ENCODE data around the gene CHRM5. TPM values are rescaled to one million over a fixed set of nuclear protein-coding genes. Genes with fewer than 3 reads are reported as not detected.

CHRM5 gene
- total RNA-seq, 1 experiment from 2014 or later, result not detected

- Histone ChIP-seq H3K36me3 (ENCODE audit: control insufficient read depth, insufficient read depth, low read length) (no peaks in the 10 kb centered on the region), H3K4me3 (ENCODE audit: low read depth in 2 of 2, low read length in 2 of 2) (no peak overlapping the region), H3K27ac (ENCODE audit: low read length) (no peak overlapping the region), H3K9me3 (ENCODE audit: control insufficient read depth, insufficient read depth, low read depth, low read length) (no peaks in the 10 kb centered on the region), H3K27me3 (ENCODE audit: control insufficient read depth, insufficient read depth, low read length) (no peaks in the 10 kb centered on the region), H3K4me1 (ENCODE audit: control insufficient read depth, insufficient read depth, low read length) (no peaks in the 10 kb centered on the region)
- in situ Hi-C loops (cut with HindIII; ENCODE audit: low pct_unique_long_range_greater_than_20kb, low sequenced_read_pairs), result no loop called here
- ChIA-PET CTCF (no interaction called here), POLR2A (no interaction called here)
- no TSS peak for BruUV-seq (replicated peaks)
- intact Hi-C loops (cut with micrococcal nuclease; ENCODE audit: unreplicated experiment), result no loop called here
- TF ChIP-seq REST (IDR thresholded peaks at IDR 0.05; ENCODE audit: insufficient read depth in 1 of 2, low read depth in 2 of 2, low read length in 1 of 2), result no peak
- no peak for TF ChIP-seq POLR2AphosphoS5 (IDR thresholded peaks at IDR 0.05; ENCODE audit: low read depth, low read length)
- no peak for TF ChIP-seq TCF7L2 (IDR thresholded peaks at IDR 0.05; ENCODE audit: low read depth, low read length)
- no peak for TF ChIP-seq CTCF (IDR thresholded peaks at IDR 0.05)
- no peak for TF ChIP-seq SIN3A (IDR thresholded peaks at IDR 0.05; ENCODE audit: borderline replicate concordance, insufficient read depth, low read depth, low read length)
- no peak for ATAC-seq
- no peak for DNase-seq (ENCODE audit: low read depth, low spot score)
Measured at GRCh38 chr15:33985751-33986150, 17.5 kb downstream of the CHRM5 start.

GRCh38 chr15:33987444-33987843, 19.1 kb downstream of the CHRM5 start:
- TF ChIP-seq POLR2AphosphoS5 (IDR thresholded peaks at IDR 0.05; ENCODE audit: low read depth, low read length) (no peak), CTCF (IDR thresholded peaks at IDR 0.05) (no peak), SIN3A (IDR thresholded peaks at IDR 0.05; ENCODE audit: borderline replicate concordance, insufficient read depth, low read depth, low read length) (no peak), TCF7L2 (IDR thresholded peaks at IDR 0.05; ENCODE audit: low read depth, low read length) (no peak), REST (IDR thresholded peaks at IDR 0.05; ENCODE audit: insufficient read depth in 1 of 2, low read depth in 2 of 2, low read length in 1 of 2) (no peak)
- POLR2A ChIA-PET, result no interaction called here
- BruUV-seq (replicated peaks), result no TSS peak
- intact Hi-C loops (cut with micrococcal nuclease; ENCODE audit: unreplicated experiment), result no loop called here
- Histone ChIP-seq H3K4me3 (ENCODE audit: low read depth in 2 of 2, low read length in 2 of 2) (no peak overlapping the region), H3K4me1 (ENCODE audit: control insufficient read depth, insufficient read depth, low read length) (no peaks in the 10 kb centered on the region), H3K27ac (ENCODE audit: low read length) (no peak overlapping the region), H3K9me3 (ENCODE audit: control insufficient read depth, insufficient read depth, low read depth, low read length) (no peaks in the 10 kb centered on the region), H3K27me3 (ENCODE audit: control insufficient read depth, insufficient read depth, low read length) (no peaks in the 10 kb centered on the region), H3K36me3 (ENCODE audit: control insufficient read depth, insufficient read depth, low read length) (no peaks in the 10 kb centered on the region)
- ATAC-seq, result no peak
- DNase-seq (ENCODE audit: low read depth, low spot score), result no peak
- in situ Hi-C loops (cut with HindIII; ENCODE audit: low pct_unique_long_range_greater_than_20kb, low sequenced_read_pairs), result no loop called here
- CTCF ChIA-PET, result interaction anchor here (0.6 kb wide), 1 partner anchor 222 kb away, joined by 8 read pairs; no protein-coding TSS in a partner anchor
